ENCODE measurements around the gene SDK2.

Gene SDK2

GRCh38 chr17:73545109-73546032, 98.9 kb downstream of the SDK2 start:
- no peaks in the 10 kb centered on the region for H3K36me3 ChIP-seq (ENCODE audit: control insufficient read depth in 2 of 2, insufficient read depth in 1 of 2, low read length in 2 of 2)
- no peaks in the 10 kb centered on the region for H3K9me3 ChIP-seq (ENCODE audit: control insufficient read depth, insufficient read depth, low read depth, low read length)
- ChIA-PET POLR2A (no interaction called here), CTCF (interaction anchor here (0.6 to 1.3 kb wide), 2 partner anchors 24 to 116 kb away, joined by 3 to 4 read pairs; no protein-coding TSS in a partner anchor)
- peaks cover 4% of the 10 kb centered on the region; the same call in 1 of the 2 replicates for H3K4me1 ChIP-seq (ENCODE audit: control insufficient read depth, insufficient read depth, low read length)
- H3K4me3 ChIP-seq (ENCODE audit: low read depth, low read length), result no peak overlapping the region
- TF ChIP-seq ZNF24 (tag by site-specific recombination; IDR thresholded peaks at IDR 0.05) (no peak), ELK4 (IDR thresholded peaks at IDR 0.05; ENCODE audit: borderline replicate concordance, low read depth, low read length) (no peak), KLF8 (tag by site-specific recombination; IDR thresholded peaks at IDR 0.05) (no peak), MEIS1 (CRISPR knock-in tag; IDR thresholded peaks at IDR 0.05; ENCODE audit: borderline replicate concordance) (no peak), ZIC2 (tag by site-specific recombination; IDR thresholded peaks at IDR 0.05) (peak; percentile 74), ZNF548 (tag by site-specific recombination; IDR thresholded peaks at IDR 0.05) (no peak)
- no peak overlapping the region for H3K27ac ChIP-seq (ENCODE audit: extremely low read depth, low read depth, low read length)

DNA sequence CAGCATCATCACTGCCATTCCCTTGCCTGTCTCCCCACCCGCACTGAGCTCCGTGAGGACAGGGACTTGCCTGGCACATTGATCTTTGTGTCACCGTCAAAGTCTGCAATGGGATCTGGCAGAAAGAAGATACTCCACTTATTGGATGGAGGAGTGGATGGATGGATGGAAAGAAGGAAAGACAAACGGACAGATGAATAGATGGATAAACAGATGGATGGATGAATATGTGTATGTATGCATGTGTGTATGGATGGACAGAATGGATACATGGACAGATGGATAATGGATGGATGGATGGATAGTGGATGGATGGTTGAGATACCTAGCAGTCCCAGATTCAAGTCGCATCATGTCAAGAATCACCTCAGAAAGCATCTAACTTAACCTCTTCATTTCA, 99.9 kb downstream of the SDK2 start:
- no peak overlapping the region for H3K27ac ChIP-seq (ENCODE audit: extremely low read depth, low read depth, low read length)
- H3K4me1 ChIP-seq (ENCODE audit: control insufficient read depth, insufficient read depth, low read length), result no peaks in the 10 kb centered on the region
- no peaks in the 10 kb centered on the region for H3K9me3 ChIP-seq (ENCODE audit: control insufficient read depth, insufficient read depth, low read depth, low read length)
- no peaks in the 10 kb centered on the region for H3K36me3 ChIP-seq (ENCODE audit: control insufficient read depth in 2 of 2, insufficient read depth in 1 of 2, low read length in 2 of 2)
- CTCF ChIA-PET, result no interaction called here
- no peak overlapping the region for H3K4me3 ChIP-seq (ENCODE audit: low read depth, low read length)
- POLR2A ChIA-PET, result no interaction called here
- TF ChIP-seq ZNF76 (tag by site-specific recombination; IDR thresholded peaks at IDR 0.05; ENCODE audit: borderline replicate concordance, low read depth) (no peak), ZNF366 (tag by site-specific recombination; conservative IDR thresholded peaks at IDR 0.05) (peak; percentile 91)

DNA sequence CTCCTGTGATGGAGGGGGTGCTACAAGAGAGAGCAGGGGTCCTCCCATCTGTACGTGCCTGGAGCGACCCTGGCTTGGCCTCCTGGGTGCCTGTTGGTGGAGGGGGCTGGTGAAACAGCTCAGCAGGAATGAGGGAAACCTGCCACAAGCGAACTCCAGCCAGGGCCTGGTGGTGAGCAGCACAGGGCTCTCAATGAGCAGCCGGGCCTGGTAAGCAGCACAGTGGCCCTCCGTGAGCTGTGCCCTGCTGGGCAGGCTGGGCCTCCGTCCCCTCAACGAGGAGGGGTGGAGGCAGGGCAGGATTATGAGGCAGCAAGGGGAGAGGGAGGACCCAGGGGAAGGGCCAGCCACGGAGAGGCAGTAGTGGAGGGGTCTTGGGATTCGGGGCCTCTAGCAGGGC, 101.9 kb downstream of the SDK2 start:
- TF ChIP-seq ZNF791 (tag by site-specific recombination; IDR thresholded peaks at IDR 0.05) (no peak), ZIC2 (tag by site-specific recombination; IDR thresholded peaks at IDR 0.05) (peak; percentile 93)
- no peak overlapping the region for H3K27ac ChIP-seq (ENCODE audit: extremely low read depth, low read depth, low read length)
- no peaks in the 10 kb centered on the region for H3K9me3 ChIP-seq (ENCODE audit: control insufficient read depth, insufficient read depth, low read depth, low read length)
- H3K4me1 ChIP-seq (ENCODE audit: control insufficient read depth, insufficient read depth, low read length), result no peaks in the 10 kb centered on the region
- no peaks in the 10 kb centered on the region for H3K36me3 ChIP-seq (ENCODE audit: control insufficient read depth in 2 of 2, insufficient read depth in 1 of 2, low read length in 2 of 2)
- no peak overlapping the region for H3K4me3 ChIP-seq (ENCODE audit: low read depth, low read length)
- ChIA-PET POLR2A (no interaction called here), CTCF (no interaction called here)

GRCh38 chr17:73541561-73541981, 102.7 kb downstream of the SDK2 start:
- TF ChIP-seq, protein P1, sequence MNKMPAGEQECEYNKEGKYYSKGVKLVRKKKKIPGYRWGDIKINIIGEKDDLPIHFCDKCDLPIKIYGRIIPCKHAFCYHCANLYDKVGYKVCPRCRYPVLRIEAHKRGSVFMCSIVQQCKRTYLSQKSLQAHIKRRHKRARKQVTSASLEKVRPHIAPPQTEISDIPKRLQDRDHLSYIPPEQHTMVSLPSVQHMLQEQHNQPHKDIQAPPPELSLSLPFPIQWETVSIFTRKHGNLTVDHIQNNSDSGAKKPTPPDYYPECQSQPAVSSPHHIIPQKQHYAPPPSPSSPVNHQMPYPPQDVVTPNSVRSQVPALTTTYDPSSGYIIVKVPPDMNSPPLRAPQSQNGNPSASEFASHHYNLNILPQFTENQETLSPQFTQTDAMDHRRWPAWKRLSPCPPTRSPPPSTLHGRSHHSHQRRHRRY (tag by site-specific recombination; IDR thresholded peaks at IDR 0.05), result no peak
- TF ChIP-seq ZNF157 (tag by site-specific recombination; IDR thresholded peaks at IDR 0.05) (no peak), OSR2 (tag by site-specific recombination; IDR thresholded peaks at IDR 0.05) (no peak)
- CTCF ChIA-PET, result interaction anchor here (1.4 kb wide), 1 partner anchor 14 kb away, joined by 4 read pairs; no protein-coding TSS in a partner anchor
- Histone ChIP-seq H3K9me3 (ENCODE audit: control insufficient read depth, insufficient read depth, low read depth, low read length) (no peaks in the 10 kb centered on the region), H3K27ac (ENCODE audit: extremely low read depth, low read depth, low read length) (no peak overlapping the region), H3K4me3 (ENCODE audit: low read depth, low read length) (no peak overlapping the region), H3K4me1 (ENCODE audit: control insufficient read depth, insufficient read depth, low read length) (no peaks in the 10 kb centered on the region; the same call in 1 of the 2 replicates), H3K36me3 (ENCODE audit: control insufficient read depth in 2 of 2, insufficient read depth in 1 of 2, low read length in 2 of 2) (no peaks in the 10 kb centered on the region)
- POLR2A ChIA-PET, result no interaction called here
